Activated naive CD4-positive, alpha-beta T cell treated with anti-CD3 and anti-CD28 coated beads, Interleukin-2, amount 50 U/mL, for 72 hours (primary cell): Measurements from ENCODE around the gene DYRK1B. TPM values are rescaled to one million over a fixed set of nuclear protein-coding genes. Genes with fewer than 3 reads are reported as not detected.

ENCODE experiments used
- ATAC-seq, 2 donors: fragments of 150-1000 bp; cut with Tn5 transposase; 2 replicates each; pipeline ENCODE4 v1.10.0; 2021; ENCODE audit warnings: mild to moderate bottlenecking in 2 of 2, moderate library complexity in 2 of 2
- DNase-seq, 2 donors: peaks; one replicate each; pipeline ENCODE4 v3.0.0; 2021 to 2022; ENCODE audit warnings: low spot score in 2 of 2
- H3K27ac Mint-ChIP-seq, 2 donors: one replicate each; pipeline ENCODE4 v1.8.0; 2022; ENCODE audit warnings: mild to moderate bottlenecking in 2 of 2, mixed read lengths in 2 of 2
- H3K36me3 Mint-ChIP-seq, 2 donors: one replicate each; pipeline ENCODE4 v1.8.0; 2022; ENCODE audit warnings: mixed read lengths in 2 of 2
- H3K9me3 Mint-ChIP-seq, 2 donors: one replicate each; pipeline ENCODE4 v1.8.0; 2022; ENCODE audit warnings: mixed read lengths in 2 of 2
- total RNA-seq, 2 donors: library from RNA; stranded (reverse); gene quantifications; one replicate each; pipeline ENCODE4 v1.2.3, GENCODE V29; 2022

DYRK1B gene
- total RNA-seq, 2 donors from 2014 or later = 8.9 to 10.3 TPM

- no peak overlapping the region for H3K27ac Mint-ChIP-seq
- no peak for ATAC-seq
- DNase-seq = no peak
- no peaks in the 10 kb centered on the region for H3K36me3 Mint-ChIP-seq
- H3K9me3 Mint-ChIP-seq = no peaks in the 10 kb centered on the region
These were observed 26.1 kb downstream of the DYRK1B start for GRCh38 chr19:39807846-39808364.

GRCh38 chr19:39805104-39805503 is 28.9 kb downstream of the DYRK1B start:
- H3K9me3 Mint-ChIP-seq = no peaks in the 10 kb centered on the region

GRCh38 chr19:39802958-39803357 is 31.0 kb downstream of the DYRK1B start:
- Mint-ChIP-seq H3K9me3 (no peaks in the 10 kb centered on the region), H3K36me3 (no peaks in the 10 kb centered on the region), H3K27ac (no peak overlapping the region)
- DNase-seq = no peak
- no peak for ATAC-seq

More at GRCh38 chr19:39805104-39805503, 28.9 kb downstream of the DYRK1B start:
- no peak overlapping the region for H3K27ac Mint-ChIP-seq
- DNase-seq = no peak
- H3K36me3 Mint-ChIP-seq = no peaks in the 10 kb centered on the region
- no peak for ATAC-seq

- ATAC-seq (no peak), DNase-seq (no peak)
- H3K36me3 Mint-ChIP-seq = no peaks in the 10 kb centered on the region
- H3K9me3 Mint-ChIP-seq = no peaks in the 10 kb centered on the region
- no peak overlapping the region for H3K27ac Mint-ChIP-seq
These were observed 36.9 kb downstream of the DYRK1B start for GRCh38 chr19:39797083-39797482.

- ATAC-seq = no peak
- H3K36me3 Mint-ChIP-seq = no peaks in the 10 kb centered on the region
These were observed 37.9 kb downstream of the DYRK1B start for GRCh38 chr19:39796000-39796498.

GRCh38 chr19:39795001-39795400 is 39.0 kb downstream of the DYRK1B start:
- ATAC-seq (peak; percentile 42 to 56), DNase-seq (no peak)
- Mint-ChIP-seq H3K9me3 (no peaks in the 10 kb centered on the region), H3K27ac (no peak overlapping the region), H3K36me3 (no peaks in the 10 kb centered on the region)

More at GRCh38 chr19:39796000-39796498, 37.9 kb downstream of the DYRK1B start:
- DNase-seq = no peak
- H3K9me3 Mint-ChIP-seq = no peaks in the 10 kb centered on the region
- no peak overlapping the region for H3K27ac Mint-ChIP-seq

GRCh38 chr19:39792999-39793546 is 40.9 kb downstream of the DYRK1B start:
- Mint-ChIP-seq H3K27ac (no peak overlapping the region), H3K9me3 (peaks cover 2 to 4% of the 10 kb centered on the region in 2 donors), H3K36me3 (peaks cover 2 to 9% of the 10 kb centered on the region in 2 donors)
- DNase-seq (peak; percentile 81 to 83), ATAC-seq (peak; percentile 96 to 99)

- peaks cover 5 to 6% of the 10 kb centered on the region in 2 donors for H3K9me3 Mint-ChIP-seq
- ATAC-seq (no peak), DNase-seq (no peak)
- H3K27ac Mint-ChIP-seq = no peak overlapping the region
- H3K36me3 Mint-ChIP-seq = peaks cover 11 to 13% of the 10 kb centered on the region in 2 donors
These were observed 45.7 kb downstream of the DYRK1B start for GRCh38 chr19:39788244-39788643.

- no peak for ATAC-seq
- no peak for DNase-seq
- H3K9me3 Mint-ChIP-seq = no peaks in the 10 kb centered on the region
- H3K36me3 Mint-ChIP-seq = no peaks in the 10 kb centered on the region
- H3K27ac Mint-ChIP-seq = no peak overlapping the region
These were observed 53.1 kb downstream of the DYRK1B start for GRCh38 chr19:39780894-39781293.

- H3K36me3 Mint-ChIP-seq = no peaks in the 10 kb centered on the region
- no peak within 1 kb of the TSS for H3K27ac Mint-ChIP-seq
- ATAC-seq (peak; percentile 28 to 97), DNase-seq (peak in 1 of 2 donors; percentile 20)
- H3K9me3 Mint-ChIP-seq = no peaks in the 10 kb centered on the region
These were observed 55.2 kb downstream of the DYRK1B start, which contains the start of gene LEUTX for GRCh38 chr19:39778763-39779162. TSS of gene LEUTX (plus strand) at chr19:39778854. CDS start at chr19:39778921, 67 bp downstream.

Other genes with a start within 250 kb of the DYRK1B start
- gene LGALS13, start 231.6 kb downstream of the DYRK1B start, total RNA-seq = not detected
- gene LGALS16, start 178.2 kb downstream of the DYRK1B start, total RNA-seq = not detected
- 1 to 10 TPM; 3.3 to 5.1 TPM for gene LGALS14, start 129.7 kb downstream of the DYRK1B start, total RNA-seq
- 1 to 10 TPM in 1 of 2 donors, under 1 TPM in 1; 0.86 to 1.0 TPM for gene CLC, start 96.1 kb downstream of the DYRK1B start, total RNA-seq
- gene LEUTX, start 55.3 kb downstream of the DYRK1B start, total RNA-seq = not detected
- gene FBL, start 12.2 kb upstream of the DYRK1B start, total RNA-seq = 100 to 1,000 TPM; 515 to 771 TPM
- 1 to 10 TPM; 4.6 to 8.2 TPM for gene FCGBP, start 100.5 kb upstream of the DYRK1B start, total RNA-seq
- gene PSMC4, start 137.0 kb upstream of the DYRK1B start, total RNA-seq = 100 to 1,000 TPM in 1 of 2 donors, 10 to 100 TPM in 1; 93.6 to 114 TPM
- gene ZNF546, start 162.9 kb upstream of the DYRK1B start, total RNA-seq = 1 to 10 TPM; 3.1 to 4.7 TPM
- 10 to 100 TPM in 1 of 2 donors, 1 to 10 TPM in 1; 5.4 to 21.5 TPM for gene ZNF780B, start 222.1 kb upstream of the DYRK1B start, total RNA-seq